GM18520 (cell line): ENCODE data around the gene GATA2.

Experiments used
- ATAC-seq: cut with Tn5 transposase; IDR thresholded peaks from one replicate; pipeline ENCODE4 v1.9.1; 2021; ENCODE audit not compliant: unreplicated experiment

Gene GATA2

DNA sequence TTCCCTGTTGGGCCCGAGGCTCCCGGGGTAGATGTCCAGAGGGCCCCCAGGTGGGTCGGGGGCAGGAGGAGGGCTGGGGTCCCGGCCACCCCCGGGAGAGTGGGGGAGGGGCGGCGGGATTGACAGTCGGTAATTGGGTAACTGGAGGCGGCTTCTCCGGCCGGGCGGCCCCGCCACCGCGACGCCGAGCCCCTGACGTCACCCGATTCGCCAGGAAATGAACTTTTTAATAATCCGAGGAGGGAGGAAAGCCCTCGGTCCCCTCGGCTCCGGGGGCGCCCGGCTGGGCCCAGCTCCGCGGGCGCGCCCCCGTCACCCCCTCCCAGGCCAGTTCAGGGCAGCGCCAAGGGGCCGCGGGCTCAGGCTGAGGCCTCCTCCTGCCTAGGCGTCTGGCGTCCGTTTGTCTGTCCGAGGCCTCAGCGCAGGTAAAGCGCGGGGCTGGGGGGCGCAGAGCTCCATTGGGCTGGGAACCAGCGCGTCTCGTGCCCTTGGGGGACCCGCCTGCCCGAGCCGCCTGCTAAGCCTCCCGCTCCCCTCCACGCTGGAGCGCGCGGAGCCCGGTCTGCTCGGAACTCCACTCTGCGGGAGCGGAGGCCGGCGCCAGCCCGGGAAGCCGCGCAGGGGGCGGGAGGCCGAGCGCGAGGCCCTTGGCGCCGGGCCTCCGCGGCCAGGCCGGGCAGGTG lies 3.9 kb downstream of the GATA2 start:
- ATAC-seq: no peak

DNA sequence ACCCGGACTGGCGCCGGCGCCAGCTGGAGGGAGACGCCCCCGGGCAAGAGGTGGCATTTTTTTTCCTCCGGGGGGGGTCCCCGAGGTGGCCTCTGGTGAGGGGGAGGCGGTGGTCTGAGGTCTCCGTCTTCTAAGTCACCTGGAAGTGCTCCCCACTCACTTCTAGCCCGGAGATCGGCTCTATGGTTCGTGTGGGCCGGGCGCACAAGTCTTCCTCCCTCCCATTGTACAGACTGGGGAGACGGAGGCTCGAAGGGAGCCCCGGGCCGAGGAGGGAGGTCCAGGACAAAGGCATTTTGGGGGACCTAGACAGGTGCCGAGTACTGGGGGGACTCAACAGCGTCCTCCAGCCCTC lies 4.4 kb downstream of the GATA2 start:
- no peak for ATAC-seq

DNA sequence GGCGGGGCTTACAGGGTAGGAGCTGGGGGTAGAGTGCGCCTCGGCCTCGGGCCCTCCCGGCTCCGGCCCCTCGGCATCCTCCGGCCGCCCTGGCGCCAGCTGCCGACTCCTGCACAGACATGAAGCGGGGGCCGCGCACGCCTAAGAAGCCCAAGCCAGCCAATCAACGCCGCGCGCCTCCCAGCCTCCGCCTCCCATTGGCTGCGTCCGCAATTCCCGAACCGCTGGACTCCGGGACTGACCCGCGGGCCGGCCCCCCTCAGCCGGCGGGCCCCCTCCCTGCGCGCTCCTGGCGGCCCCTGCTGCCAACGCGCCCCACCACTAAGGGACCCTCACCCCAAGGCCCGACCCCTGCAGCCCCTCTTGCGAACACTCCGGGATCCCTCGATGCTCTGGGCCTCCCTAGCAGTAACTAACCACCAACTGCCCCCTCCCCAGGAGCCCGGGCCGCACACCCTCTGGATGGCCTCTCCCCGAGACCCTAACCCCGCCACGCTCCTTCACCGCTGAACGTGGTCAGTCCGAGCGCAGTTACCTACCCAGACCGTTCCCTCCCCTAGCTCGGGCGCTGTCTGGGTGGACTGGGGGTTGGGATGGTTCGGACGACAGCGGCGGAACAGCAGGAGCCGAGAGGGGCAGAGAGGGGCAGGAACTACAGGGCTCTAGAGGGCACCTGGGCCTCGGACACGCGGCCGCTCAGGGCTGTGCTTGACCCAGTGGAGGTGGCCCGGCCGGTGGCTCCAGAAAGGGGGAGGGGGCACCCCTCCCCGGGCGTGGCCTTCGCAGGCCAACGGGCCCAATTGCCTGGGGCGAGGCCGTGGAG lies 5.0 kb downstream of the GATA2 start:
- ATAC-seq: no peak

DNA sequence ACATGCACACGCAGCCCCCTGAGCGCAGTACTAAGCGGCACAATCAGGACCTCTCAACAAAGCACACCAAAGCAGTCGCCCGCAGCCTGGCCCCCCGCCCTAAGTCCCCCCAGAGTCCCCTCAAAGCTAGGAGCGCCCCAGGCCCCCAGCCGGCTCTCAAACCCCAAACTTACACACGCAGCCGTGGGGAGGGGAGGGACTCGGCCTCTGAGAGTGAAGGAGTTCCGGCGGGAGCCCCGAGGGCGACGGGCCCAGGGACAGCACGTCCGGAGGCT lies 5.5 kb downstream of the GATA2 start:
- no peak for ATAC-seq

DNA sequence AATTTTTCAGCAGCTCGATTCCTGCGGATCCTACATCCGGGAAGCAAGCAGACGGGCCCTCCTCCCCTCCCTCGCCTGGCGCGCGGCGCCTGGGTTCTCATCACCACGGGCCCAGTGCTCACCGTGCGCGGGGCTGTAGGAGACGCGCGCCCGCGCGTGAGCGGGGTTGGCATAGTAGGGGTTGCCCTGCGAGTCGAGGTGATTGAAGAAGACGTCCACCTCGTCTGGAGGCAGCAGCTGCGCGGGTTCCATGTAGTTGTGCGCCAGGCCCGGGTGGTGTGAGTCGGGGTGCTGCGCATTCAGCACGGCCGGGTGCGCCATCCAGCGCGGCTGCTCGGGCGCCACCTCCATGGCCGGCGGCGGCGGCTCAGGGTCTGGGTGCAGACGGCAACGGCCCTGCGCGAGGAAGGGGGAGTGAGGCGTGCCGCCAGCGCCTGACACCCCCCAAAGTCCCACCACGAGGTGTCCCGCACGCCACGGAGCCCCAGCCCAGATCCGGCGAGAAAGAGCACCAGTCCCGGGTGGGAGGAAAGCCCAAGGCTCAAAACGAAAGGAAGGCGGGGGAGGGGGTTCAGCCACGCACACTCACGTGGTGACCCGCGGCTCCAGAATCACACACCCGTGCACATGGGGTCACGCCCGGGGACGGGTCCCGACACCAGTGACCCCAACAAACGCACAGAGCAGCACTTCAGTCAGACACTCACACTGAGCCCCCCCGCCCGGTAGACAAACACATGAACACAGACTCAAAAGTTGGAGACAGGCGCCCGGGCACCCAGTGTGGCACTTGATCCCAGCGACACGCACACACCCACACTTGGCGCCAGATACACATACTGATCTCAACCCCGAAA lies 6.1 kb downstream of the GATA2 start:
- ATAC-seq: no peak

DNA sequence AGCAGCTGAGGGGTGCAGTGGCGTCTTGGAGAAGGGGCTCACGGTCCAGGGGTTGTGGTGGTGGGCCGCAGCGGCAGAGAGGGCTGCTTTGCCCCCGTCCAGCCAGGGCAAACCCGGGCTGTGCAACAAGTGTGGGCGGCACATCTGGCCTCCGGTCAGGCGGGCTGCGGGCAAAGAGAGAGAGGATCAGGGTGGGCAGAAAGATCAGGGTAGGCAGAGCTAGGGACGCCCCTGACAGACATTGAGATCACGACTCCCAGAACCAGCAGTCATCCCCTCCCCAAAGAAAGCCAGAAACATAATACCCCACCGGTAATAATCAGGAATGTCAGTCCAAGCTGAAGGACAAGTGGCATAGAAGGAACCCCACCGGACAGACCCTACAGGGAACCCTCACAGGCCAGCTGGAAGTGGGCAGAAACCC lies 6.8 kb downstream of the GATA2 start:
- ATAC-seq: no peak

DNA sequence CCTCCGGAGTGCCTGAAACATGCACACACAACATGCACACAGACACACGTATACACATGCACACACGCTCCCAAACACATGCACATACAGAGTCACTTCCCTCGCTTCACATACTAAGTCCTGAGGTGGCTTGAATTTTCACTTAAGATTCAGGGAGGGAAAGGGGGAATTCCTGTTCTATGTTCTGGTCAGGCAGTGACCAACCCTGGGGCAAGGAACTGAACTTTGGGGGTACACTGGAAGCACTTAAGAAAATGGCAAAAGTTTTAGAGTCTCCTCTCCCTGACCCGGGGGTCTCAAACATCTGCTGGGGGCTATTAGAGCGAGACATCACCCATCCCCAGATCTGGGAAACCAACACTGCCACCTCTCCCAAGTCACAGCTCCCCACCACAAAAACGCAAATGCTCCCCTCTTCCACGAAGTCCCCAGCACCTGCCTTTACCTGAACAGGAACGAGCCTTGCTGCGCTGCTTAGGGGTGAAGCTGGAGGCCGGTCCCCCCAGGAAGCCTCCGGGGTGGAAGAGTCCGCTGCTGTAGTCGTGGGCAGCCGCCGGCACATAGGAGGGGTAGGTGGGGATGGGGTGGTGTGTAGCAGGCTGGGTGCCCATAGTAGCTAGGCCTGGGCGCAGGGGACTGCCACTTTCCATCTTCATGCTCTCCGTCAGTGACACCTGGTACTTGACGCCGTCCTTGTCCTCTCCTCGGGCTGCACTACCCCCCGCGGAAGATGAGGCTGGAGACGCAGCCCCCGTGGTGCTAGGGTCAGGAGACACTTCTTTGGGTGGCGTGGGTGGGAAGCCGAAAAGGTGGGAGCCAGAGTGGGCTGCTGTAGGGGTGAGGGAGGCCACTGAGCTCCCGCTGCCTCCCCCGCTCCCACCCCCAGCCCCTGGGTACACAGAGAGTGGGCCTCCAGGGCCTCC lies 7.5 kb downstream of the GATA2 start:
- ATAC-seq: no peak

DNA sequence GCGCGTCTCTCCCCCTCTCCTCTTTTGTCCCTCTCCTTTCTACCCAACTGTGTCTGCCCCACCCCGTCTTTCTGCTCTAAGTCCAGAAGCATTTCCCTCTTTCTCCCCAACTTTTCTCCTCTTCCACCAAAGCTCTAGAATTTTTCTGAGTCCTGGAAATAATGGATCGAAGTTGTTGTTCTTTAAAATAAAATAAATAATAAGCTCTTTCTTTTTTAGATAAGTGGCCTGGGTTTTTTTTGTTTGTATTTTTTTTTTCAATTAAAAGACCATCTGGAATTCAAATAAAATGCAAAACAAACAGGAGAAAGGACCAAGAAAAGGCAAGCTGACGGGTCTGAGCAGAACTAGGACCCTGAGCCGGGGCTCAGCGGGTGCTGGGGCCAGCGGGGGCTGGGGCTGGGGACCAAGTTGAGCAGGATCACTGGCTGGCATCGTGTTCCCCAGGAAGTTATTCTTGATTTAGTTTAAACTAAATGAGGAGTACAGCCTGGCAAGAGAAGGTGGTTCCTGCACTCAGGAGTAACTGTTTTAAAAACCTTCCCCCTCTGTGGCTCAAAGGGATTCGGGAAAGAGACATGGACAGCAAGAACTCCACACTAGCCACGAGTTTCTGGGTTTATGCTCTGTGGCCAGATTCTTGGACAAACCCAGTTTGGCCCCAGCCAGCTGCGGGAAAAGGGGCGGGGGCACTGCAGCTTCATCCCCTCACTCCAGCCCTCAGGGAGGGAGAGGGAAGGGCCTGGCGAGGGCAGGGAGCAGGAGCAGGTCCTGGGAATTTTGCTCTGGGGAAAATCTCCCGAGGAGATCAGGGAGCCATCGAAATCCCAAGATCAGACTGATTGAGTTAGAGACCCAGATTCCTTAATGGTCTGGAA lies 8.4 kb downstream of the GATA2 start:
- no peak for ATAC-seq

DNA sequence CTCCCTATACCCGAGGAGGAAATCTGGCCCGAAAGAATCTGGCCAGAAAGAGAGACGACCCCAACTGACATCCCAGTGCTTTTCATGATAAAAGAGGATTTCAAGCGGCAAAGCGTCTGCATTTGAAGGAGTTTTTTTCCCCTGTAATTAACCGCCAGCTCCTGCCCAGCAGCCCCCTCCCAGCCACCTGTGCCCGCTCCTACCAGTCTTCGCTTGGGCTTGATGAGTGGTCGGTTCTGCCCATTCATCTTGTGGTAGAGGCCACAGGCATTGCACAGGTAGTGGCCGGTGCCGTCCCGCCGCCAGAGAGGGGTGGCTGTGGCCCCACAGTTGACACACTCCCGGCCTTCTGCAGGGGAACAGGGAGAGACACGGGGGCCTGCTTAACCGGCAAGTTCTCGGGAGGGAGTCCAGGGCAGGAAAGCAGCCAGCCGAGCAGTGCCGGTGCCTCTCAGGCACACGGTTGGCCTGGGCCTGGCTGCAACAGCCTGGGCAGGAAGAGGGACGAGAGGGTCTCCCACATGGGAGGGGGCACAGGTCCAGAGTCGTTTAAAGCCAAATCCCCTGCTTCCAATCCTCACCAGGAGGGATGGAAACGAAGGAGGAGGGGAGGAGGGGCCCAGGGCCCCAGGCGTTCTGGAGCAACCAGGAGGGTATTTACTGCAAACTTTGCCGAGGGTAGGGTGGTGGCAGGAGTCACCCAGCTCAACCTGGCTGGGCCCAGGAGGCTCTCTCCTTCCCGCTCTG lies 9.2 kb downstream of the GATA2 start:
- no peak for ATAC-seq

DNA sequence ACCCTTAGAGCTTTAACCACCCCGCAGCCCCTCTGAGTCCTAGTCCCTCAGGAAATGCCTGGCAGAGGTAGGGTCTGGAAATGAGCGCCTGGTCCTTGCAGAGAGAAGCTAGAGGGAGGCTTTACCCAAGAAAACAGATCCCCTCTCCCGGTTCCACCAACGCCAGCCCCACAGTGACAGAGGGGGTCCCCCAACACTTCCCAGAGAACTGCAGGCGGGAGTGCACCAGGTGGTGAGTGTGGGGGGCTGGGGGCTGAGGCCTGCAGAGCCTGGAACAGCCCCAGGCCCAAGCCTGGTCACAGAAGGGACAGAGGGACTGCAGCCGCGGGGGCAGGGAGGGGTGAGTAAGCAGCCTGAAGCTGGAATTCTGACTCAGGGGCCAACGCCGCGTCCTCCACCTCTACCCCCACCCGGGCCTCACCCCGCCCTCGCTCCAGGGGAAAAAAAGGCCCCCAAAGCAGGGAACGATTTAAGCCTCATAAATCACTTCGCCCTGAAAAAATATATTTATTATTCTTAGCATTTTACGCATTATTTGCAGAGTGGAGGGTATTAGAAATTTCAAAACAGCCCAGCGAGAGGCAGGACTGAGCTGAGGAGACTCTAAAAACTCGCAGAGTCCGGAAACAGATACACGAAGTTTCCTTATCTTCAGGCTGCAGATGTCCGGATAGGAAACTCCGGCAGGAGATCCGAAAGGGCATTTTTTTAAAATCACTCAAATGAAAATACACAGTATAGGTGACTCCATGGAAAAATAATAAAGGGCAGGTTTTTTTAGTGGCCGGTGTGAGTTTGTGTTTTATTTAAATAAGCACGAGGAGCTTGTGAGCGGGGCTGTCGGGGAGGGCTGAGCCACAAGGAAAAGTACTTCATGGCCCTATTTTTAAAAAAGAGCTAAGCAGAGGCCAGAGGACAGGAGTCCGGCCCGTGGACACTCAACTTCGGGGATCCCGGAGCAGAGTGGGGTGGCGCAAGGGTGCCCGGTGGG lies 10.0 kb downstream of the GATA2 start:
- ATAC-seq: no peak

DNA sequence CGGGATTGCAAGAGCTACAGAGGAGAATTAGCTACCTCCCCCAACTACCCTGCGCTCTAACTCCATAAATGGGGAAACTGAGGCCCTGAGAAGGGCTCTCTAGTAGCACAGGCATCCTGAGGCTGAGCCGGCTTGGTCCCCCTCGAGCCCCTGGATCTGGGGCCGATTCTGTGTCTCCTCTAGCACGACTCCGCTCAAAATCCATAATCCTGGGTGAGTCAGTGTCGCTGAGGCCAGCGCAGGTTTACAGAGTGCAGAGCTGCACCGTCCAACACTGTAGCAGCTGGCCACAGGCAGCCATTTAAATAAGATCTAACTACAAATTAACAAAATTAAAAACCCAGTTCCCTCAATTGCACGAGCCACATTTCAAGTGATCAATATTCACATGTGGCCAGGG lies 10.8 kb downstream of the GATA2 start:
- no peak for ATAC-seq

DNA sequence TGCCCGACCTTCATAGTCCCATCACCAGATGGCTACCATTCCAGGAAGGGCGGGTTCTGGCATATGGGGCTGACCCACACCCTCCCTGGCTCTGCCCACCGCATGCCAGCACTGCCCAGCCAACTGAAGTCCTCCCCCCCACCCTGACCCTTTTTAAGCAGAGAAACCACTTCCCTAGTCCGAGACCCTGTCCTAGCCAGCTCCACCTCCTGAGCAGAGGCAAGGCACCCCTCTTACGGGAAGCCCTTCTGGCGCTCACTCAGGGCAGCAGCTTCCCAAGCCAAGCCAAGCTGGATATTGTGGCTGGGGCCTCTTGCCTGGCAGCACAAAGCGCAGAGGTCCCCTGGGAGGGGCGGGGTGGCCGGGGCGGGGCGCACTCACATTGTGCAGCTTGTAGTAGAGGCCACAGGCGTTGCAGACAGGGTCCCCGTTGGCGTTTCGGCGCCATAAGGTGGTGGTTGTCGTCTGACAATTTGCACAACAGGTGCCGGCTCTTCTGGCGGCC lies 11.5 kb downstream of the GATA2 start:
- no peak for ATAC-seq

DNA sequence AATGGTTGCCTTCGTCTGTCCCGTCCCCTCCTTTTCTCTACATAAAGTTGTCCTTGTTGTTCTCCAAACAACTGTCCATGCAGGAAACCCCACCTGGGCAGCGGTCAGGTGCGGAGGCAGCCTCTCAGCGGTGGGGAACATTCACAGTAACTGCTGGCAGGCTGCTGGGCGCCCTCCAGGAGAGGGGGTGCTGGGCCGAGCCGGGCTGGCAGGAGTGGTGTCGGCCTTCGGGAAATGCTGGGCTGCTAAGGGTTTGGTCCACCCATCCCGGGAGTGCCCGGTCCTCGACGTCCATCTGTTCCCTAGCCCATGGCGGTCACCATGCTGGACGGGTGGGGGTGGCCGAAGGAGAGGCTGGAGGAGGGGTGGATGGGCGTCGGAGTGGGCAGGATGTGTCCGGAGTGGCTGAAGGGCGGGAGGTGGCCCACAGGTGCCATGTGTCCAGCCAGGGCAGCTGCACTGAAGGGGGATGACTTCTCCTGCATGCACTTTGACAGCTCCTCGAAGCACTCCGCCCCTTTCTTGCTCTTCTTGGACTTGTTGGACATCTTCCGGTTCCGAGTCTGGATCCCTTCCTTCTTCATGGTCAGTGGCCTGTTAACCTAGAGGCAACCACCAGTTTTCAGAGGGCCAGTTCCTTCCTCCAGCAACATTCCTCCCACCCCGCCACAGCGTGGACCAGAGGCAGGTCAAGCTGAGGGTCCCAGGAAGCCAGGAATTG lies 12.1 kb downstream of the GATA2 start:
- ATAC-seq: no peak

DNA sequence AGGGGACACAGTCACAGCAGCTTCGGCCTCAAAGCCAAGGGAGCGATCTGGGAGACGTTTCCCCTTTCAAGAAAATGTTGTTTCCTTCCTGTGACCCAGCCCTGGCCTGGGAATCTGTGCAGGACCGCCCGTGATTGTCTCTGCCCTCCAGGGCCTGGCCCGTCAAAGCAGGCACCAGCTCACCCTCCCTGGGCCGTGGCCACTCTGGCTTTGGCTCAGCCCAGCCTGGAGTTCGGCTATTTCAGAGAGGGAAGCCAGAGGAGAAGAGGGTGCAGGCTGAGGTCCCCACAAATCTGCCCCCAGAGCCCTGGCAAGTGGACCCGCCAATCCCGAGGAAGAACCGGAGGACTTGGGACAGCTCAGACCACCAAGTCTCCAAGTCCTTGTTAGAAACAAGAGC lies 12.7 kb downstream of the GATA2 start:
- no peak for ATAC-seq

DNA sequence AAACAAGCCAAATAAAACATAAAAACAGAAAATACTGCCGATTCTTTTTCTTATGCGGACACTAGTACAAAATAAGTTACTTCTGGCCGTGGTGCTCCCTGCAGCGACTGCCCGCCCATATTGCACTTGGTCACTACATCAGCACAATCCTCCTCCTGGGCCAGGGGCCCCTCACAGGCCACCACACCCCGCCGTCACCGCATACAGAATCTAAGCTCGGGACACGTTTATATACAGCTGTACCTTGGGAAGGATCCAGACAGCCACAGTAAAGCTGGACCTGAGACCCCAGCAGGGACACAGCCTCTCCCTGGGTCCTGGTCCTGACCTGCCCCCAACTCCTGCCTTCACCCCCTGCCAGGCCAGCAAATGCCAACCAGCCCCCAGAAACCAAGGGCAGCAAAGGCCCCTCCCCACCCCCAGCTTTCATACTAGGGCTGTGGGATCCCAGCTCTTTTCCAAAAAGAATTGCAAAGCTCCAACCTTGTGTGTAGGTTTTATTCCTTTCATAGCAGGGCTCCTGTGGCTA lies 13.4 kb downstream of the GATA2 start:
- no peak for ATAC-seq

DNA sequence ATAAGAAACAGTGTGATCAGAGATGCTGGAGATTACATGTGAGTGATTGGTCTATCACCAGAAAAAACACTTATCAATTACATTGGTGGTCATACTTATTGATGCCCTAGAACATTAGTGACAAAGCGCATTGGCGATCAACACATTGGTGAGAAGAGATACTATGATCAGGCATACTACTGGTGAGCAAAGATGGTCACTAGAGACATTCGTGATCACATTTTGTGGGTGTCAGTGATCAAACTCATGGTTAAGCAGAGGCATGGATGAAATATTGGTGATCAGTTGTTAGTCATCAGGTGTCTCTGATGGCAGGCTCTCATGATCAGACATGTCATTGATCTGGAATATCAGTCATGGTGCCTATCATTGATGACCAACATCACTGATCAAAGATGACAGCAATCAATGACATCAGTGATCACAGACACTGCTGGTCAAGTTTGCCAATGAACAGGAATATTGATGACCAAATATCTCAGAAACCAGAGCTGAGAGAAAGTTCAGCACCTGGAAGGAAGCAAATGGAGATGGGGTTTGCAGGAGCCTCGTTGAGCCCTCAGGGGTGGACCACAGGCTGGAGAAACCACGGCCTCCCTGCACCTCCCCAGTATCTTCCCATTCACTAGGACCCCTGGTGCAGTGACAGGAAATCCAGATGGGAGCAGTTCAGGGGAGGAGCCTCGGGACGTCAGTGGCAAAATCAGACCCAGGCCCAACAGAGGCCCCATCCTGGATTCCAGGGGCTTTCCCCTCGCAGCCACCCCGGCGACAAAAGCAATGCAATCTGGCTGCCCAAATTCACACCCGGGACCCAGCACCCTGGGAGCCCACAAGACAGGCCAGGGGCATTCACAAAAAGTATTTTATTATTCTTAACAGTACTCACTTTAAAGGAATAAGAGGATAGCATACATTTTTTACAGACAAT lies 14.2 kb downstream of the GATA2 start:
- no peak for ATAC-seq
